ENCODE data around the gene JAK1. TPM values are rescaled to one million over a fixed set of nuclear protein-coding genes. Genes with fewer than 3 reads are reported as not detected.

Gene JAK1
- total RNA-seq, 1 donor from 2014 or later, result 80.7 TPM

DNA sequence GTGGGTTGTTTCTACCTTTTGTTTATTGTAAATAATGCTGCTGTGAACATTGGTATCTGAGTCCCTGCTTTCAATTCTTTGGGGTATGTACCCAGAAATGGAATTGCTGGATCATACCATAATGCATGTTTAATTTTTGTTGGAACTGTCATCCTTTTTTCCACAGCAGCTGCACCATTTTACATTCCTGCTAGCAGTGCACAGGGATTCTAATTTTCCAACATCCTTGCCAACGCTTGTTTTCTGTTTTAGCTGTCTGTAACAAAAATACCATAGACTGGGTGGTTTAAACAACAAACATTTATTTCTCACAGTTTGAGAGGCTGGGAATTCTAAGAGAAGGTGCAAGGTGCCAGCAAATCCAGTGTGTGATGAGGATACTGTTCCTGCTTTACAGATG, 156.3 kb downstream of the JAK1 start:
- no peaks in the 10 kb centered on the region for H3K27me3 Mint-ChIP-seq (ENCODE audit: low read depth, unreplicated experiment)
- no peaks in the 10 kb centered on the region for H3K4me1 Mint-ChIP-seq (ENCODE audit: low read depth, unreplicated experiment)
- no peak overlapping the region for H2AFZ ChIP-seq (ENCODE audit: low read depth, low read length)
- H3K79me2 ChIP-seq (ENCODE audit: insufficient read depth, low read length), result no peaks in the 10 kb centered on the region
- H3K4me2 ChIP-seq (ENCODE audit: low read length), result no peak overlapping the region
- H3K36me3 ChIP-seq (ENCODE audit: insufficient read depth, low read length), result no peaks in the 10 kb centered on the region
- H3K9ac ChIP-seq (ENCODE audit: low read length), result no peak overlapping the region
- H3K27me3 ChIP-seq (ENCODE audit: insufficient read depth, low read length), result no peaks in the 10 kb centered on the region
- FAIRE-seq (no peak), DNase-seq (ENCODE audit: low read depth) (no peak)
- no peaks in the 10 kb centered on the region for H4K20me1 ChIP-seq (ENCODE audit: insufficient read depth, low read length)
- TF ChIP-seq EZH2 (IDR thresholded peaks at IDR 0.05; ENCODE audit: insufficient read depth, low read length), result no peak
- TF ChIP-seq, protein P1, sequence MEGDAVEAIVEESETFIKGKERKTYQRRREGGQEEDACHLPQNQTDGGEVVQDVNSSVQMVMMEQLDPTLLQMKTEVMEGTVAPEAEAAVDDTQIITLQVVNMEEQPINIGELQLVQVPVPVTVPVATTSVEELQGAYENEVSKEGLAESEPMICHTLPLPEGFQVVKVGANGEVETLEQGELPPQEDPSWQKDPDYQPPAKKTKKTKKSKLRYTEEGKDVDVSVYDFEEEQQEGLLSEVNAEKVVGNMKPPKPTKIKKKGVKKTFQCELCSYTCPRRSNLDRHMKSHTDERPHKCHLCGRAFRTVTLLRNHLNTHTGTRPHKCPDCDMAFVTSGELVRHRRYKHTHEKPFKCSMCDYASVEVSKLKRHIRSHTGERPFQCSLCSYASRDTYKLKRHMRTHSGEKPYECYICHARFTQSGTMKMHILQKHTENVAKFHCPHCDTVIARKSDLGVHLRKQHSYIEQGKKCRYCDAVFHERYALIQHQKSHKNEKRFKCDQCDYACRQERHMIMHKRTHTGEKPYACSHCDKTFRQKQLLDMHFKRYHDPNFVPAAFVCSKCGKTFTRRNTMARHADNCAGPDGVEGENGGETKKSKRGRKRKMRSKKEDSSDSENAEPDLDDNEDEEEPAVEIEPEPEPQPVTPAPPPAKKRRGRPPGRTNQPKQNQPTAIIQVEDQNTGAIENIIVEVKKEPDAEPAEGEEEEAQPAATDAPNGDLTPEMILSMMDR (IDR thresholded peaks at IDR 0.05; ENCODE audit: insufficient read depth, low read depth, low read length), result no peak
- H3K4me1 ChIP-seq (ENCODE audit: insufficient read depth, low read length), result no peaks in the 10 kb centered on the region
- no peaks in the 10 kb centered on the region for H3K36me3 Mint-ChIP-seq (ENCODE audit: low read depth, unreplicated experiment)
- H3K27ac Mint-ChIP-seq (ENCODE audit: unreplicated experiment), result no peak overlapping the region
- H3K9me3 ChIP-seq (ENCODE audit: insufficient read depth, low read depth, low read length), result no peaks in the 10 kb centered on the region
- no peaks in the 10 kb centered on the region for H3K9me3 Mint-ChIP-seq (ENCODE audit: unreplicated experiment)
- no peak overlapping the region for H3K27ac ChIP-seq (ENCODE audit: low read depth, low read length)
- no peak overlapping the region for H3K4me3 Mint-ChIP-seq (ENCODE audit: unreplicated experiment)
- H3K4me3 ChIP-seq (ENCODE audit: insufficient read depth, low read depth, low read length), result no peak overlapping the region

DNA sequence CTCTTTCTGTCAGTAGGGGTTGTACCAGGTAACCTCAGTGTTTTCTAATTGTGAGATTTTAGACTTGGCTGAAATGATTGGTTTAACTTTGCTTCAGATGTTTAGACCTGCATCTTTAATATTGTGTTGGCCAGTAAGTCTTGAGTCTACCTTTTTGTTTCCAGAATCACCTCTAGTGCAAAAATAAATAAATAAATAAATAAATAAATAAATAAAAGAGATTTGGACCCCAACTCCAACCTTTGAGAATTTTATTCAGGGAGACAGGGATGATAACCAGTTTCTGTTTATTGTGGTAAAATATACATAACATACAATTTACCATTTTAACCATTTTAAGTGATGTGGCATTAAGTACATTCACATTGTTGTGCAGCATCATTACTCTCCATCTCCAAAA, 157.0 kb downstream of the JAK1 start:
- H4K20me1 ChIP-seq (ENCODE audit: insufficient read depth, low read length), result no peaks in the 10 kb centered on the region
- H3K4me1 ChIP-seq (ENCODE audit: insufficient read depth, low read length), result no peaks in the 10 kb centered on the region
- H3K27me3 ChIP-seq (ENCODE audit: insufficient read depth, low read length), result no peaks in the 10 kb centered on the region
- Mint-ChIP-seq H3K4me1 (ENCODE audit: low read depth, unreplicated experiment) (no peaks in the 10 kb centered on the region), H3K4me3 (ENCODE audit: unreplicated experiment) (no peak overlapping the region), H3K9me3 (ENCODE audit: unreplicated experiment) (no peaks in the 10 kb centered on the region), H3K27ac (ENCODE audit: unreplicated experiment) (no peak overlapping the region), H3K27me3 (ENCODE audit: low read depth, unreplicated experiment) (no peaks in the 10 kb centered on the region), H3K36me3 (ENCODE audit: low read depth, unreplicated experiment) (no peaks in the 10 kb centered on the region)
- H3K4me3 ChIP-seq (ENCODE audit: insufficient read depth, low read depth, low read length), result no peak overlapping the region
- H3K27ac ChIP-seq (ENCODE audit: low read depth, low read length), result no peak overlapping the region
- H3K9me3 ChIP-seq (ENCODE audit: insufficient read depth, low read depth, low read length), result no peaks in the 10 kb centered on the region
- H2AFZ ChIP-seq (ENCODE audit: low read depth, low read length), result no peak overlapping the region
- FAIRE-seq (no peak), DNase-seq (ENCODE audit: low read depth) (no peak)
- no peak overlapping the region for H3K9ac ChIP-seq (ENCODE audit: low read length)
- no peaks in the 10 kb centered on the region for H3K36me3 ChIP-seq (ENCODE audit: insufficient read depth, low read length)
- no peak overlapping the region for H3K4me2 ChIP-seq (ENCODE audit: low read length)
- H3K79me2 ChIP-seq (ENCODE audit: insufficient read depth, low read length), result no peaks in the 10 kb centered on the region
- TF ChIP-seq, protein P1 (IDR thresholded peaks at IDR 0.05; ENCODE audit: insufficient read depth, low read depth, low read length), result no peak
- TF ChIP-seq EZH2 (IDR thresholded peaks at IDR 0.05; ENCODE audit: insufficient read depth, low read length), result no peak

DNA sequence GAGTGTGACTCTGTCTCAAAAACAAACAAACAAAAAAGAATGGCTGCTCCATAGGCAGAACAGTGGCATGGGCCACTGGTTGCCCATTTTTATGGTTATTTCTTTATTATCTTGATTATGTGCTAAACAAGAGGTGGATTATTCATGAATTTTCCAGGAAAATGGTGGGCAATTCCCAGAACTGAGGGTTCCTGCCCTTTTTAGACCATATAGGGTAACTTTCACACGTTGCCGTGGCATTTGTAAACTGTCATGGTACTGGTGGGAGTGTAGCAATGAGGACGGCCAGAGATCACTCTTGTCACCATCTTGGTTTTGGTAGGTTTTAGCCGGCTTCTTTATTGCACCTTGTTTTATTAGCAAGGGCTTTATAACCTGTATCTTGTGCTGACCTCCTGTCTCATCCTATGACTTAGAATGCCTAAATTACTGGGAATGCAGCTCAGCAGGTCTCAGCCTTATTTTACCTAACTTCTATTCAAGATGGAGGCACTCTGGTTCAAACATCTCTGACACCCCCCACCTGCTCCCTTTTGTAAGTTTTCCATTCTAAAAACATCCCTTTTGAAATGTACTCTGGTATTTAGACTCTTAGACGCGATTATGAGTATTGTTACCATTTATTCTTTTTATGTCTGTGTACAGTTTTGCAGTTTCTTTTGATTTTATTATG, 164.4 kb downstream of the JAK1 start:
- Histone ChIP-seq H3K9me3 (ENCODE audit: insufficient read depth, low read depth, low read length) (no peaks in the 10 kb centered on the region), H3K9ac (ENCODE audit: low read length) (no peak overlapping the region), H2AFZ (ENCODE audit: low read depth, low read length) (no peak overlapping the region), H3K36me3 (ENCODE audit: insufficient read depth, low read length) (no peaks in the 10 kb centered on the region), H3K27ac (ENCODE audit: low read depth, low read length) (no peak overlapping the region), H3K79me2 (ENCODE audit: insufficient read depth, low read length) (no peaks in the 10 kb centered on the region), H3K27me3 (ENCODE audit: insufficient read depth, low read length) (no peaks in the 10 kb centered on the region), H3K4me2 (ENCODE audit: low read length) (no peak overlapping the region), H3K4me3 (ENCODE audit: insufficient read depth, low read depth, low read length) (no peak overlapping the region), H4K20me1 (ENCODE audit: insufficient read depth, low read length) (no peaks in the 10 kb centered on the region), H3K4me1 (ENCODE audit: insufficient read depth, low read length) (no peaks in the 10 kb centered on the region)
- H3K36me3 Mint-ChIP-seq (ENCODE audit: low read depth, unreplicated experiment), result no peaks in the 10 kb centered on the region
- no peaks in the 10 kb centered on the region for H3K4me1 Mint-ChIP-seq (ENCODE audit: low read depth, unreplicated experiment)
- no peak overlapping the region for H3K27ac Mint-ChIP-seq (ENCODE audit: unreplicated experiment)
- no peaks in the 10 kb centered on the region for H3K9me3 Mint-ChIP-seq (ENCODE audit: unreplicated experiment)
- TF ChIP-seq, protein P1 (IDR thresholded peaks at IDR 0.05; ENCODE audit: insufficient read depth, low read depth, low read length), result no peak
- no peak for TF ChIP-seq EZH2 (IDR thresholded peaks at IDR 0.05; ENCODE audit: insufficient read depth, low read length)
- no peaks in the 10 kb centered on the region for H3K27me3 Mint-ChIP-seq (ENCODE audit: low read depth, unreplicated experiment)
- FAIRE-seq, result no peak
- no peak overlapping the region for H3K4me3 Mint-ChIP-seq (ENCODE audit: unreplicated experiment)
- DNase-seq (ENCODE audit: low read depth), result no peak
